HG02885 (cell line): Measurements from ENCODE around the gene SAFB2.
"Not testable (repeated sequence)": the region's sequence is repeated elsewhere in the genome, so short reads cannot be mapped to it uniquely, and the experiment has no call there.

Experiments used
- ATAC-seq: cut with Tn5 transposase; IDR thresholded peaks from one replicate; pipeline ENCODE4 v1.9.1; 2021; ENCODE audit warnings: mild to moderate bottlenecking; ENCODE audit not compliant: unreplicated experiment, poor library complexity

SAFB2 gene

GRCh38 chr19:5608766-5609165, 13.8 kb downstream of the SAFB2 start:
- ATAC-seq: not testable (repeated sequence)

- no peak for ATAC-seq
These were observed 14.3 kb downstream of the SAFB2 start for GRCh38 chr19:5608291-5608690.

GRCh38 chr19:5607318-5608275, 15.0 kb downstream of the SAFB2 start:
- ATAC-seq: no peak

GRCh38 chr19:5605362-5605761, 17.2 kb downstream of the SAFB2 start:
- ATAC-seq: no peak

- no peak for ATAC-seq
These were observed 18.9 kb downstream of the SAFB2 start for GRCh38 chr19:5603626-5604025.

- no peak for ATAC-seq
These were observed 21.8 kb downstream of the SAFB2 start for GRCh38 chr19:5600797-5601196.

- no peak for ATAC-seq
These were observed 26.8 kb downstream of the SAFB2 start for GRCh38 chr19:5595745-5596144.

GRCh38 chr19:5595129-5595528, 27.4 kb downstream of the SAFB2 start:
- ATAC-seq: no peak

- ATAC-seq: no peak
These were observed 28.0 kb downstream of the SAFB2 start for GRCh38 chr19:5594521-5594950.

- no peak for ATAC-seq
These were observed 29.0 kb downstream of the SAFB2 start for GRCh38 chr19:5593343-5594255.

GRCh38 chr19:5592531-5593342, 29.8 kb downstream of the SAFB2 start:
- no peak for ATAC-seq

- no peak for ATAC-seq
These were observed 31.1 kb downstream of the SAFB2 start for GRCh38 chr19:5591476-5591875.

GRCh38 chr19:5590865-5591154, 31.8 kb downstream of the SAFB2 start:
- ATAC-seq: no peak

- ATAC-seq: no peak
These were observed 32.3 kb downstream of the SAFB2 start for GRCh38 chr19:5590151-5590864.

- no peak for ATAC-seq
These were observed 33.5 kb downstream of the SAFB2 start for GRCh38 chr19:5588906-5589676.

GRCh38 chr19:5588441-5588840, 34.1 kb downstream of the SAFB2 start:
- no peak for ATAC-seq

- no peak for ATAC-seq
These were observed 34.9 kb downstream of the SAFB2 start for GRCh38 chr19:5587661-5588060.

- ATAC-seq: no peak
These were observed 35.5 kb downstream of the SAFB2 start for GRCh38 chr19:5587071-5587455.
